ENCODE data around the gene ROR2. TPM values are rescaled to one million over a fixed set of nuclear protein-coding genes. Genes with fewer than 3 reads are reported as not detected.

The ROR2 gene
- polyA plus RNA-seq, 4 donors: 16.6 to 29.1 (median 19.8) TPM

DNA sequence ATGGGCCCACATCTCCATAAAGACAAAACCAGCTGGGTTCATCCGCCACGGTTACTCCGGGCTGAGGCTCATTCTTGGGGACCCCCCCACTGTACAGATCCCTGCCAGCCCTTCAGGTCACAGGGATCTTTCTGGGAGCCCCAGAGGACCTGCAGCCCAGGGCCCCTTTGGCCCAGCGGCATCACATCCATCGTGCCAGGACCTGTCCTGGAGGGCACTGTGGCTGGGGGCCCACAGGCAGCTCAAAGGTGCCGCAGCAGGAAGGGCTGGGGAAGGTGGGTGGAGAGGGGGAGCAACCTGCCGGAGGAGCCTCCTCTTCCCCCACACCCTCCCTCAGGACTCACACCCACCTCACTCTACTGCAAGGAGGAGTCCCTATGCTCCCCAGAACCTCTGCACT, 252.8 kb downstream of the ROR2 start:
- DNase-seq (ENCODE audit: low read depth in 4 of 4, low spot score in 3 of 4): no peak

GRCh38 chr9:91694081-91694870, 255.8 kb downstream of the ROR2 start:
- DNase-seq (ENCODE audit: low read depth in 4 of 4, low spot score in 3 of 4): no peak

DNA sequence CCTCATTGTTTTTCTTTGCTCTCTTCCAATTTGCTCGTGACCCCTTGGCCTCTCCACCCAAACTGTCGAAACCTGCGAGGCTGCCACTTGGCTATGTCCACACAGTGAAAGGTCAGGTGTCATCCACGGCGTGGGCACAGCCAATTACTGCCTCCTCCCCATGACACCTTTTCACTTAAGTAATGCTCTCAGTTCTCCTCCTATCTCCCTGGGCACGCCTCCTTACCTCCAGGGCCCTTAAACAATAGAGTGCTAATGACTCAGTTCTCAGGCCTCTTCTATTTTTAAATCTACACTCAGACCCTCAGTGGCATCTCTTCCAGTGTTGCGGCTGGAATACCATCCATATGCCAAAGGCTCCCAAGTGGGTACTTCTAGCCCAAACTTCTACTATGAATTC, 256.8 kb downstream of the ROR2 start:
- DNase-seq (ENCODE audit: low read depth in 4 of 4, low spot score in 3 of 4): no peak

DNA sequence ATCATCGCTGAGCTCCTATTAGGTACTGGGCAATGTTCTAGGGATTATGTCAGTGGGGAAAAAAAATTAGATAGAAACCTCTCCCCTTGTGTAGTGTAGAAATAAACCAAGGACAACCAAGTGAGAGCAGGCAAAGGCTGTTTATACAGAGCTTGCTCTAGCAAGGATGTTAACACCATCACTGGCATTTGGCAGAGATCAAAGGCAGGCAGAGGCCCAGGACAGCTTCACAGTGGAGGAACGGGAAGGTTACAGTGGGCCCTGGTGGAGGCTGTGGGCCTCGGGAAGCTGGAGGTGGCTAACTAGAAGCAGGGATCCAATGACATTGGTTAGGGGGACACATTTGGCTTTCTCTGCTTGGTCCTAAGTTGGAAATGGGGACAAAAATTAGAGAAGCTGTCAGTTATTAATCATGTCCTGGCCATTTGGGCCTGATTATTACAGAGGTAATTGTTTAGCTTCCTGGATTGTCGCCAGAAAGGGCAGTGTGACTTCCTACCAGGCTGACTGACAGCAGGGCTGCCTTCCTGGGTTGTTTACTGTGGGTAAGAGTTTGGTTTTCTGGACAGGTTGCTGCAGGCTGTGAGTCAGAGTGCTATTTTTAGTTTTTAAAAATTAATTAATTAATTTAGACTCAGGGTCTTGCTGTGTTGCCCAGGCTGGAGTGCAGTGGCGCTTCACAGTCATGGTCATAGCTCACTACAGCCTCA, 259.3 kb downstream of the ROR2 start:
- DNase-seq (ENCODE audit: low read depth in 4 of 4, low spot score in 3 of 4): no peak

- no peak for DNase-seq (ENCODE audit: low read depth in 4 of 4, low spot score in 3 of 4)
Observed at GRCh38 chr9:91689006-91689405, 261.0 kb downstream of the ROR2 start.

DNA sequence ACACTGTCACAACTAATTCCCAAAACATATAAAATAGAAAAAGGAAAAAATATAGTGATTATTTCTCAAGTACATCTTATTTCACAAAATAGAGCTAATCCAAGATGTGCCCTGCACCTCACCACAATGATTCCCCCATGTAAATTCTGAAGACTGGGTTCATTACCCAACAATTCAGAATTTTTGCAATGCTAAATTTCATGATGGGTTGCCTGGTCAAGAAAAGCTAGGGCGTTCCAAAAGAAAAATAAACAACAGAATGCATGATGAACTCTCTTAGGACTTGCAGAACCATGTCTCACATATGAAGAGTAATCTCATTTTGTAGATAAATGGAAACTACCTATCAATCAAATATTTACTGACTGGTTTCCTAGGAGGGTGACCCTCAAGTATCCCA, 266.8 kb downstream of the ROR2 start:
- no peak for DNase-seq (ENCODE audit: low read depth in 4 of 4, low spot score in 3 of 4)

GRCh38 chr9:91682806-91683205, 267.2 kb downstream of the ROR2 start:
- no peak for DNase-seq (ENCODE audit: low read depth in 4 of 4, low spot score in 3 of 4)

DNA sequence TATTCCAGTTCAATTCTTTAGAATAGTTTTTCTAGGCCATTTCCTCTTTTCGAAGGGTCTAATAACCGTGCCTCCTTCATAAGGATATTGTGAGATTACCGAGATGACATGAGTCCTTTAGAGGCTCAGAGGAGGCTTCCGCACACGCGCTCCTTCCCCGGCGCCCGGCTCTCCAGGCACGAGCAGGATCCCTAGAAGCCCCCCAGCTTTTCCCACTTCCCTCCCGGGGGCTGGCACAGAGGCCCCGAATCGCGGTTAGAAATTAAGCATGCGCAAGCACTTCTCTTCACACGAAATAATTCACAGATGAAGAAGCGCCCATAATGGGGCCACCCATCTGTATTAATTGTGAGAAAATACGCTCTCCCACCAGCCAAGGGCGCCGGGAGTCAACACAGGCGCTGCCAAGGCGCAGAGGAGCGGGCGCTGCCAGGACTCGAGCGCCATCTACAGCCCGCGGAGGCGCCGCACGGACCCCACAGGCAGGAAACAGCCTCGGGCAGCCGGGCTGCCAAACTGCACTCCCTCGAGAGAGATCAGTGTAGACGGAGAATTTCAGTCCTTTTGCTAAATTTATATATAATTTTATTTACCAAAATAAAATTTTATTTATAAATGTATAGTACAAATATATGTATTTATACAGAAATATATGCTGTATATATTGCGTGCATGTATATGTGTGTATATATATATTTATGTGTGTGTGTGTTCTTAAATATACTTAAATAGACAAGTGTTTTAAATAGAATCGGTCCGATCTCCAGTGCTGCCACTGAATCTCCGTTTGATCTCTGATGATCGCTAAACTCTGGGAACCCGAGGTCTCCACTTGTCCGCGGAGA, 268.3 kb downstream of the ROR2 start:
- peak in 3 of 4 donors; percentile 36 to 50 (median 42) for DNase-seq (ENCODE audit: low read depth in 4 of 4, low spot score in 3 of 4)

GRCh38 chr9:91680998-91681397, 269.0 kb downstream of the ROR2 start:
- DNase-seq (ENCODE audit: low read depth in 4 of 4, low spot score in 3 of 4): no peak

DNA sequence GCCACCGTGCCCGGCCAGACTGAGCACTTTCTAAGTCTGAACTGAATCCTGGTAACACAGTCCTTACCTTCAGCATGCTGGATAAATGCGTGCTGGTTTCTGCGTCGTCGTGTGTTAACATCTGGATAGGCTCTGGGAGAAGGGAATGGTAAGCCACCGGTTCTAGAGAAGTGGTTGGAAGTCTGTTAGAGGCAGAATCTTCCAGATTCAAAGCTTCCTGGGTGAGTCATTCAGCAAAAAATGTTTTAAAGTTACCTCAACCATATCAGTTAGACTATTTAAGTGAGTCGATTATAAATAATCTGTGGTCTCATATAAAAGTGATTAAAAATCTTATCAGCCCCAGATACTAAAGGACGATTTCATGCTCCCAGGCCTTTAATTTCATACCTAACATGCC, 269.9 kb downstream of the ROR2 start:
- DNase-seq (ENCODE audit: low read depth in 4 of 4, low spot score in 3 of 4): no peak

- no peak for DNase-seq (ENCODE audit: low read depth in 4 of 4, low spot score in 3 of 4)
Observed at GRCh38 chr9:91678807-91679580, 271.0 kb downstream of the ROR2 start.

DNA sequence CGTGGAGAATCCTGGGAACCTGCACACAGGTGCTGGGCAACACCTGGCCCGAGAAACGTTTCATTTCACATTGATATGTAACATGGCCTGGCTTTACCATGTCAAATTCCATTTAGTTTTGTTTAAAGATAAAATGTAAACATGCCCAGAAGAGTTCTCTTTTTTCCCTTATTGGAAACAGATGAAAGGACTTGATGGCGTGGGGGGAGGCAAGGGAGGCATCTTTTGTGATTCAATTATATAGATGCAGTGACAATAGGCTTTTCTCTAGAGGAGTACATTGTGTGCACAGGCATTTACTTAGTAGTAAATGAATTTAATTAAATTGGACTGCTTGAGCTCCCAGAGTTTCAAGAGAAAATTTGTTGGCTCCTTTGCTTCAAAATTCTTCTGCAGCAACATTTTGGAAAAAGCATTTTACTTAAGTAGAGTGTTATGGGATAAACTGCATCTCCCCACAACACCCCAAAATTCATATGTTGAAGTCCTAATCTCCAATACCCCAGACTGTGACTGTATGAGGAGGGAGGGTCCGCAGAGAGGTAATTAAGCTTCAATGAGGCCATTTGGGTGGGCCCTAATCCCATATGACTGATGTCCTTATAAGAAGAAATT, 272.1 kb downstream of the ROR2 start:
- no peak for DNase-seq (ENCODE audit: low read depth in 4 of 4, low spot score in 3 of 4)

- DNase-seq (ENCODE audit: low read depth in 4 of 4, low spot score in 3 of 4): no peak
Observed at GRCh38 chr9:91677331-91677730, 272.7 kb downstream of the ROR2 start.

- no peak for DNase-seq (ENCODE audit: low read depth in 4 of 4, low spot score in 3 of 4)
Observed at GRCh38 chr9:91676046-91676445, 274.0 kb downstream of the ROR2 start.

GRCh38 chr9:91664663-91665062, 285.4 kb downstream of the ROR2 start:
- no peak for DNase-seq (ENCODE audit: low read depth in 4 of 4, low spot score in 3 of 4)

DNA sequence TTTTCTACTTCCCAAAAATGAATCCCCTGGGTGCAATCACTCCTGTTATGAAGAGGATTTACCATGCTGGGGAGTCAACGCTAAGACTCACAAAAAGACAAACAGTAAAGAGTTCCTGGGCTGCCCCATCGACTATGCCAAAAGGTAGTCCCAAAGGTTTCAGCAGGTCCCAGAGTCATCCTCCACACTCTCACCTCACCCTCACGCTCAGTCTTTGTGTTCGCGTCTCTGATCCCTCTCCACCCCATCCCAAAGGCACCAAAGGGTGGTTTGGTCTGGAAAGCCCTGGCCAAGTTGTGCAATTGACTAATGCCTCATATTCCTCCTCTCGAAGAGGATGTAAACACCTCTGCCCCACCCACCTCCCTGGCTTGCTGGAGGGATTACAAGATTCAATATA, 286.2 kb downstream of the ROR2 start:
- DNase-seq (ENCODE audit: low read depth in 4 of 4, low spot score in 3 of 4): no peak

DNA sequence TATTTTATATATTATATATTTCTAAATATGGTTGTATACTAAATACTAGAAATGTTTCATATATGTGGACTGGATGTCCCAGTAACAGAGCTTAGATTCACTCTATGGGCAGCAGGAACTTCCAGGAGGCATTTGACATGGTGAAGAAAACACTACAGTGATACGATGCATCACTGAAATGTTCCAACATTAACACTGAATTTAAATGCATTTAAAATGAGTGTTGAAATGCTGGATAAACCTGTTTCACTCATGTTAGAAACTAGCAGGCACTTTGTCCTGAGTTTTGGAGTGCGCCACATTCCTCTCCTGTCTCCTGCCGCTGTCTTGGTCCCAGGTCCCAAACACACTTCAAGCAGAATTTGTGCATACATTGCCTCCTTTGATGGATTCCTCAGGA, 288.6 kb downstream of the ROR2 start:
- no peak for DNase-seq (ENCODE audit: low read depth in 4 of 4, low spot score in 3 of 4)

DNA sequence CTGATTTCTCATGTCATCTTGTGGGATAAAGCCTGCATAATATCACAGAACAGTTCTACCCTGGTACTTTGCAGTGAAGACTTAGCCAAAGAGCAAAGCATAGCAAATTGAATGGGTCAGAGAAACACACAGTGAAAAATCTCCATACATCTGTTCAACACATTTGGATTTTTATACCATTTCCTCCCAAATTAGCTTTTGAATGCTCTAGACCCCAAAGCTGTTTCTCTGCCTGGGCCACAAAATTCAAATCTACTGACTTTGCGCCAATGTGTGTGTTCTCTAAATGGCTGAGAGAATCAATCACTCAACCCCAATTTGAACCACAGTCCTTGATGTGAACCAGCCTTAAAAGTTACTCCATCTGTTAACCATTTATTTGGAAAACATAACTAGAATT, 289.5 kb downstream of the ROR2 start:
- no peak for DNase-seq (ENCODE audit: low read depth in 4 of 4, low spot score in 3 of 4)

- peak in 1 of 4 donors; percentile 12 for DNase-seq (ENCODE audit: low read depth in 4 of 4, low spot score in 3 of 4)
Observed at GRCh38 chr9:91659529-91660495, 290.2 kb downstream of the ROR2 start.
